Fibroblast of lung (primary cell): ENCODE data around the gene CIITA. TPM values are rescaled to one million over a fixed set of nuclear protein-coding genes. Genes with fewer than 3 reads are reported as not detected.

ENCODE experiments used
- DNase-seq, 2 donors: peaks; one replicate each; pipeline versions ENCODE4 v3.0.0 to v3.0.0-alpha.2; 2010; ENCODE audit warnings: low read depth in 2 of 2
- H2AFZ ChIP-seq: 2 replicates; pipeline ENCODE4 v1.5.1; 2012; ENCODE audit warnings: low read length, control low read depth, inconsistent platforms
- H3K27ac ChIP-seq: 2 replicates; pipeline ENCODE4 v1.5.1; 2011; ENCODE audit warnings: low read length, control low read depth; ENCODE audit not compliant: insufficient read depth
- H3K27me3 ChIP-seq: 2 replicates; pipeline ENCODE4 v1.5.1; 2011; ENCODE audit warnings: mild to moderate bottlenecking, low read length; ENCODE audit not compliant: control insufficient read depth, insufficient read depth
- H3K36me3 ChIP-seq: 2 replicates; pipeline ENCODE4 v1.5.1; 2011; ENCODE audit warnings: low read length; ENCODE audit not compliant: control insufficient read depth, insufficient read depth
- H3K4me1 ChIP-seq: 2 replicates; pipeline ENCODE4 v1.5.1; 2011; ENCODE audit warnings: low read length; ENCODE audit not compliant: control insufficient read depth, insufficient read depth; ENCODE audit errors: extremely low read depth
- H3K4me2 ChIP-seq: 2 replicates; pipeline ENCODE4 v1.5.1; 2011; ENCODE audit warnings: low read length, control low read depth; ENCODE audit not compliant: insufficient read depth; ENCODE audit errors: extremely low read depth
- H3K4me3 ChIP-seq, 4 experiments: fragments of 200-600 bp in 1 of 4; sonication (generic) in 1 of 4; replicated peaks in 1 of 4; 2 replicates each; pipeline ENCODE4 v1.5.1; 2011 to 2016; ENCODE audit warnings: low read length in 4 of 4, low read depth in 3 of 4, mild to moderate bottlenecking in 3 of 4, control low read depth in 2 of 4, inconsistent platforms in 1 of 4, mixed read lengths in 1 of 4; ENCODE audit not compliant: insufficient read depth in 1 of 4; ENCODE audit errors: control extremely low read depth in 1 of 4
- H3K79me2 ChIP-seq: 2 replicates; pipeline ENCODE4 v1.5.1; 2012; ENCODE audit warnings: mild to moderate bottlenecking, low read length, inconsistent platforms; ENCODE audit not compliant: control insufficient read depth, insufficient read depth
- H3K9ac ChIP-seq: 2 replicates; pipeline ENCODE4 v1.5.1; 2011; ENCODE audit warnings: mild to moderate bottlenecking, low read length, control low read depth; ENCODE audit not compliant: insufficient read depth
- H3K9me3 ChIP-seq: 2 replicates; pipeline ENCODE4 v1.5.1; 2012; ENCODE audit warnings: low read depth, low read length; ENCODE audit not compliant: control insufficient read depth, insufficient read depth
- H4K20me1 ChIP-seq: 2 replicates; pipeline ENCODE4 v1.5.1; 2011; ENCODE audit warnings: low read length; ENCODE audit not compliant: control insufficient read depth, insufficient read depth; ENCODE audit errors: extremely low read depth
- EZH2 ChIP-seq: IDR thresholded peaks from 2 replicates; pipeline ENCODE4 v1.5.1; 2012; ENCODE audit warnings: low read length, control low read depth, mild to moderate bottlenecking; ENCODE audit errors: missing control alignments
- polyA plus RNA-seq, 2 donors: library from polyadenylated mRNA; depleted of rRNA in 1 of 2; stranded (reverse) in 1 of 2; unstranded in 1 of 2; fragments of >200 nt; gene quantifications; 2 replicates each; pipeline ENCODE4 v1.2.1, GENCODE V29; 2011 to 2012; ENCODE audit warnings: missing spikeins in 1 of 2
- total RNA-seq: library from RNA; depleted of rRNA; stranded (reverse); fragments of >200 nt; gene quantifications from 2 replicates; pipeline ENCODE4 v1.2.1, GENCODE V29; 2014
- TF ChIP-seq, protein P1 (sequence below), 2 donors: IDR thresholded peaks in 1 of 2; conservative IDR thresholded peaks in 1 of 2; 1 replicate in 1 of 2; 2 replicates in 1 of 2; pipeline ENCODE4 v1.5.1; 2011 to 2012; ENCODE audit warnings: low read length in 2 of 2, control low read depth in 1 of 2, inconsistent platforms in 1 of 2, low read depth in 1 of 2, mild to moderate bottlenecking in 1 of 2

CIITA gene
- total and polyA plus RNA-seq, 2 donors (not counting 1 experiment from before 2014, with no cell fraction given) = 0.27 to 0.66 TPM

DNA sequence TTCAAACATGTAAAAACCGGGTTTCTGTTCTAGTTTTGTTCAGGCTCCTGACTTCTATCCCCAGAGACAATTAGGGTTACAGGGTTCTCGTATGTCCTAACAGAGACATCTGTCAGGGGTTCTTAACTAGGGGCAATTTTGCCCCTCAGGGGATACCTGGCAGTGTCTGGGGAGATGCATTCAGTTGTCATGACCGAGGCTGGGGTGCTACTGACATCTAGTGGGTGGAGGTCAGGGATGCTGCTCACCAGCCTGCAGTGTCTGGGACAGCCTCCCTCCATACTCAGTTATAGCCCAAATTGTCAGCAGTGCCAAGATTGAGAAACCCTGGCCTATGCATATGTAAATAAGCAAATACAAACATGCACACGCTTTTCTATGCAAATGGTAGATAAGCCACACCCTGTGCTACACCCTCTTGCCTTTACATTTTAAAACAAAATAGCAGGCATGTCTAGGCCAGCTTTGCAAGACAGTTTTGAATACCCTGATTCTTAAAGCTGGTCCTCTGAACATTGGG lies 104.8 kb downstream of the CIITA start:
- TF ChIP-seq, protein P1, sequence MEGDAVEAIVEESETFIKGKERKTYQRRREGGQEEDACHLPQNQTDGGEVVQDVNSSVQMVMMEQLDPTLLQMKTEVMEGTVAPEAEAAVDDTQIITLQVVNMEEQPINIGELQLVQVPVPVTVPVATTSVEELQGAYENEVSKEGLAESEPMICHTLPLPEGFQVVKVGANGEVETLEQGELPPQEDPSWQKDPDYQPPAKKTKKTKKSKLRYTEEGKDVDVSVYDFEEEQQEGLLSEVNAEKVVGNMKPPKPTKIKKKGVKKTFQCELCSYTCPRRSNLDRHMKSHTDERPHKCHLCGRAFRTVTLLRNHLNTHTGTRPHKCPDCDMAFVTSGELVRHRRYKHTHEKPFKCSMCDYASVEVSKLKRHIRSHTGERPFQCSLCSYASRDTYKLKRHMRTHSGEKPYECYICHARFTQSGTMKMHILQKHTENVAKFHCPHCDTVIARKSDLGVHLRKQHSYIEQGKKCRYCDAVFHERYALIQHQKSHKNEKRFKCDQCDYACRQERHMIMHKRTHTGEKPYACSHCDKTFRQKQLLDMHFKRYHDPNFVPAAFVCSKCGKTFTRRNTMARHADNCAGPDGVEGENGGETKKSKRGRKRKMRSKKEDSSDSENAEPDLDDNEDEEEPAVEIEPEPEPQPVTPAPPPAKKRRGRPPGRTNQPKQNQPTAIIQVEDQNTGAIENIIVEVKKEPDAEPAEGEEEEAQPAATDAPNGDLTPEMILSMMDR (conservative IDR thresholded peaks at IDR 0.05 in 1 of 2, IDR thresholded peaks at IDR 0.05 in 1 of 2; ENCODE audit: low read depth in 1 of 2, low read length in 2 of 2) = peak in 1 of 2 donors; percentile 30
- no peak for TF ChIP-seq EZH2
- no peaks in the 10 kb centered on the region for H3K79me2 ChIP-seq
- peaks cover 10% of the 10 kb centered on the region for H3K4me1 ChIP-seq
- no peaks in the 10 kb centered on the region for H3K27me3 ChIP-seq
- no peaks in the 10 kb centered on the region for H3K9me3 ChIP-seq
- no peak overlapping the region for H3K4me2 ChIP-seq
- H4K20me1 ChIP-seq = no peaks in the 10 kb centered on the region
- no peak overlapping the region for H3K27ac ChIP-seq
- peak in 1 of 2 donors; percentile 42 for DNase-seq
- H3K36me3 ChIP-seq = peaks cover 7% of the 10 kb centered on the region
- H2AFZ ChIP-seq = no peak overlapping the region
- no peak overlapping the region for H3K9ac ChIP-seq
- H3K4me3 ChIP-seq = no peak overlapping the region

DNA sequence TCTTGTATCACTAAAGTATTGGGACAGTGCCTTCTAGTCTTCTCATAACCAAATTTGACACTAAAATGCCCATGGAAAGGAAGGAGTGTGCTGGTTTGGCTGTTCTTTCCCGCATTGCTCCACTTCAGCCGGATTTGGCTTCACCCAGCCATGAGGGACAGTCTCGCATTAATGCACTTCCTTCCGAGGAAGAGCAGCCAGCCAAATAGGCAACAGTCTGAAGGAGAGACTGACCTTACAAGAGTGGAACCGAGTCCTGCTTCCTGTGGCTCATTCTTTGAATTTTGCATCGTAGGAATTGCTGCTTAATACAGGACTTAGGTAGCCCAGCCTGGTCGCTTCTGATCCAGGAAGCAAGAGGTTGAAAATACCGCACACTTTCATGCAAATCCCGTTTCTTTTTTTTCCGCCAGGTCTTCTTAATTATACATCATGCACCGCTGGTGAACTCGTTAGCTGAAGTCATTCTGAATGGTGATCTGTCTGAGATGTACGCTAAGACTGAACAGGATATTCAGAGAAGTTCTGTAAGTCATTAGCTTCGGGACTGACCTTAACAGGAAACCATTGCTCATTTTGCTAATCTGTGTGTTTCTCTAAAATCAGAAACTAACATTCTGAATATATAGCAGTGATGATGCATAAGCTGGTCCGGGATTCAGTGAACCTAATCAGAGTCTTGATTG lies 105.6 kb downstream of the CIITA start:
- H3K4me3 ChIP-seq = no peak overlapping the region
- no peaks in the 10 kb centered on the region for H3K79me2 ChIP-seq
- TF ChIP-seq, protein P1 (conservative IDR thresholded peaks at IDR 0.05 in 1 of 2, IDR thresholded peaks at IDR 0.05 in 1 of 2; ENCODE audit: low read depth in 1 of 2, low read length in 2 of 2) = no peak
- TF ChIP-seq EZH2 = no peak
- no peak overlapping the region for H3K27ac ChIP-seq
- no peaks in the 10 kb centered on the region for H4K20me1 ChIP-seq
- H3K9ac ChIP-seq = no peak overlapping the region
- peaks cover 5% of the 10 kb centered on the region for H3K36me3 ChIP-seq
- no peak overlapping the region for H2AFZ ChIP-seq
- no peaks in the 10 kb centered on the region for H3K9me3 ChIP-seq
- H3K4me1 ChIP-seq = peaks cover 10% of the 10 kb centered on the region
- H3K27me3 ChIP-seq = no peaks in the 10 kb centered on the region
- DNase-seq = no peak
- H3K4me2 ChIP-seq = no peak overlapping the region

DNA sequence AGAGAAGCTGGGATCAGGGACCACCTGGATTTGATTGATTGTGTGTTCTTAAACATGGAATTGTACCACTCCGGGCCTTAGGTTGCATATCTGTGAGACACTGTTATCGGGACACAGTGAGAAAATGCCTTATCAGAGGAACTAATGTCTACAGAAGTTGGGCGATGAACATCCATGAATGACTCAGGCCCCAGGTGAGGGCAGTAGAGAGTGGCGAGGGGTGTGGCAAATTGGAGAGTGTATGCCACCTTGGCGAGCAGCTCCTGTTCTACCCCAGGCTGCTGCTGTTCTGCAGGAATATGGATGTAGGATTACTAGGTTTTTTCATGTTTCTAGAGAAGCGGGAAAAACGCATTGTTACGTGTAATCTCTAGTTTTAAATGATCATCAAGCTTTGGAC lies 106.2 kb downstream of the CIITA start:
- H3K9ac ChIP-seq = no peak overlapping the region
- H3K27me3 ChIP-seq = no peaks in the 10 kb centered on the region
- DNase-seq = no peak
- no peak overlapping the region for H3K27ac ChIP-seq
- no peak overlapping the region for H3K4me2 ChIP-seq
- H3K4me1 ChIP-seq = peaks cover 10% of the 10 kb centered on the region
- no peak for TF ChIP-seq EZH2
- TF ChIP-seq, protein P1 (conservative IDR thresholded peaks at IDR 0.05 in 1 of 2, IDR thresholded peaks at IDR 0.05 in 1 of 2; ENCODE audit: low read depth in 1 of 2, low read length in 2 of 2) = no peak
- no peak overlapping the region for H3K4me3 ChIP-seq
- peaks cover 2% of the 10 kb centered on the region for H3K36me3 ChIP-seq
- no peaks in the 10 kb centered on the region for H3K9me3 ChIP-seq
- no peaks in the 10 kb centered on the region for H4K20me1 ChIP-seq
- H3K79me2 ChIP-seq = no peaks in the 10 kb centered on the region
- no peak overlapping the region for H2AFZ ChIP-seq
